SK-N-SH treated with all-trans-retinoic acid at 6 μM for 48 hours (cell line): ENCODE measurements around the gene ZNF618.

Experiments used
- ATAC-seq: fragments of 200-7000 bp; cut with Tn5 transposase; 3 replicates; pipeline ENCODE4 v1.9.1; 2020; ENCODE audit warnings: mild to moderate bottlenecking, moderate library complexity
- ARNTL ChIP-seq: fragments of 450-650 bp; formaldehyde crosslinking; IDR thresholded peaks from 2 replicates; pipeline ENCODE4 v1.5.0; 2020; ENCODE audit warnings: low read depth, mild to moderate bottlenecking, moderate library complexity, borderline replicate concordance
- BACH2 ChIP-seq: fragments of 250-450 bp; sonication (Bioruptor Pico); IDR thresholded peaks from 2 replicates; pipeline ENCODE4 v1.9.0; 2021; ENCODE audit warnings: mild to moderate bottlenecking, borderline replicate concordance
- CREB5 ChIP-seq: fragments of 250-450 bp; sonication (Bioruptor Pico); IDR thresholded peaks from 2 replicates; pipeline ENCODE4 v1.5.1; 2020; ENCODE audit warnings: low read depth, mild to moderate bottlenecking, moderate library complexity
- CSDC2 ChIP-seq: fragments of 250-450 bp; sonication (Bioruptor Pico); IDR thresholded peaks from 2 replicates; pipeline ENCODE4 v1.5.0; 2020; ENCODE audit warnings: mild to moderate bottlenecking, moderate library complexity
- CSRNP3 ChIP-seq: fragments of 250-450 bp; sonication (Bioruptor Pico); IDR thresholded peaks from 2 replicates; pipeline ENCODE4 v1.5.1; 2021; ENCODE audit warnings: mild to moderate bottlenecking, moderate library complexity
- GLIS3 ChIP-seq: fragments of 250-450 bp; sonication (Bioruptor Pico); IDR thresholded peaks from 2 replicates; pipeline ENCODE4 v1.5.0; 2020; ENCODE audit warnings: mild to moderate bottlenecking, moderate library complexity
- ISL1 ChIP-seq: fragments of 250-450 bp; sonication (Bioruptor Pico); IDR thresholded peaks from 2 replicates; pipeline ENCODE4 v2.1.2; 2022; ENCODE audit warnings: mild to moderate bottlenecking, moderate library complexity
- OSR1 ChIP-seq: fragments of 250-450 bp; sonication (Bioruptor Pico); IDR thresholded peaks from 2 replicates; pipeline ENCODE4 v1.8.0; 2022; ENCODE audit warnings: moderate library complexity, mild to moderate bottlenecking, inconsistent platforms
- PATZ1 ChIP-seq: fragments of 250-450 bp; sonication (Bioruptor Pico); IDR thresholded peaks from 2 replicates; pipeline ENCODE4 v1.8.0; 2020; ENCODE audit warnings: mild to moderate bottlenecking, moderate library complexity, borderline replicate concordance
- POU6F1 ChIP-seq: fragments of 250-450 bp; sonication (Bioruptor Pico); IDR thresholded peaks from 2 replicates; pipeline ENCODE4 v1.8.0; 2021; ENCODE audit warnings: low read depth, mild to moderate bottlenecking, moderate library complexity, borderline replicate concordance
- PPARA ChIP-seq: fragments of 250-450 bp; sonication (Bioruptor Pico); IDR thresholded peaks from 2 replicates; pipeline ENCODE4 v1.5.0; 2020; ENCODE audit warnings: mild to moderate bottlenecking, borderline replicate concordance
- RARB ChIP-seq: fragments of 250-450 bp; sonication (Bioruptor Pico); IDR thresholded peaks from 2 replicates; pipeline ENCODE4 v1.8.0; 2021; ENCODE audit warnings: mild to moderate bottlenecking, moderate library complexity
- SNAI2 ChIP-seq: fragments of 250-450 bp; sonication (Bioruptor Pico); IDR thresholded peaks from 2 replicates; pipeline ENCODE4 v1.5.0; 2020; ENCODE audit warnings: mild to moderate bottlenecking, moderate library complexity
- TCF4 ChIP-seq: fragments of 250-450 bp; sonication (Bioruptor Pico); IDR thresholded peaks from 2 replicates; pipeline ENCODE4 v1.8.0; 2021; ENCODE audit warnings: mild to moderate bottlenecking, moderate library complexity, borderline replicate concordance
- TOX ChIP-seq: fragments of 250-450 bp; sonication (Bioruptor Pico); IDR thresholded peaks from 2 replicates; pipeline ENCODE4 v1.8.0; 2021; ENCODE audit warnings: mild to moderate bottlenecking, moderate library complexity, borderline replicate concordance
- ZC3H10 ChIP-seq: fragments of 250-450 bp; sonication (Bioruptor Pico); IDR thresholded peaks from 2 replicates; pipeline ENCODE4 v1.5.1; 2021; ENCODE audit warnings: mild to moderate bottlenecking, moderate library complexity
- ZFP3 ChIP-seq: fragments of 250-450 bp; sonication (Bioruptor Pico); IDR thresholded peaks from 2 replicates; pipeline ENCODE4 v1.5.0; 2020; ENCODE audit warnings: mild to moderate bottlenecking, moderate library complexity
- ZFP30 ChIP-seq: fragments of 450-650 bp; formaldehyde crosslinking; IDR thresholded peaks from 2 replicates; pipeline ENCODE4 v1.5.0; 2022; ENCODE audit warnings: mild to moderate bottlenecking, moderate library complexity
- ZNF565 ChIP-seq: fragments of 450-650 bp; formaldehyde crosslinking; conservative IDR thresholded peaks from 2 replicates; pipeline ENCODE4 v1.5.0; 2020; ENCODE audit warnings: low read depth, mild to moderate bottlenecking, moderate library complexity
- ZNF70 ChIP-seq: fragments of 450-650 bp; formaldehyde crosslinking; IDR thresholded peaks from 2 replicates; pipeline ENCODE4 v1.5.0; 2020; ENCODE audit warnings: mild to moderate bottlenecking, moderate library complexity
- ZNF8 ChIP-seq: fragments of 450-650 bp; formaldehyde crosslinking; IDR thresholded peaks from 2 replicates; pipeline ENCODE4 v1.5.0; 2020; ENCODE audit warnings: mild to moderate bottlenecking, moderate library complexity

The ZNF618 gene

GRCh38 chr9:114053246-114054005 lies 177.3 kb downstream of the ZNF618 start:
- TF ChIP-seq CSDC2 (CRISPR knock-in tag): no peak
- TF ChIP-seq ZNF8 (CRISPR knock-in tag): no peak
- TF ChIP-seq CREB5: no peak
- no peak for TF ChIP-seq GLIS3 (CRISPR knock-in tag)
- no peak for TF ChIP-seq OSR1
- TF ChIP-seq PATZ1 (CRISPR knock-in tag): no peak
- no peak for TF ChIP-seq TCF4
- TF ChIP-seq ZNF565 (CRISPR knock-in tag): no peak
- no peak for TF ChIP-seq TOX (CRISPR knock-in tag)
- TF ChIP-seq PPARA (CRISPR knock-in tag): no peak
- no peak for TF ChIP-seq POU6F1 (CRISPR knock-in tag)
- no peak for TF ChIP-seq ARNTL (CRISPR knock-in tag)
- TF ChIP-seq SNAI2: no peak
- no peak for TF ChIP-seq BACH2
- TF ChIP-seq ZFP3 (CRISPR knock-in tag): no peak
- TF ChIP-seq ZNF70: no peak
- no peak for ATAC-seq

- no peak for TF ChIP-seq PATZ1 (CRISPR knock-in tag)
- no peak for TF ChIP-seq ISL1 (CRISPR knock-in tag)
- TF ChIP-seq BACH2: no peak
- ATAC-seq: no peak
Measured at GRCh38 chr9:114054191-114054690, 178.1 kb downstream of the ZNF618 start.

- no peak for ATAC-seq
- no peak for TF ChIP-seq ZC3H10 (CRISPR knock-in tag)
- no peak for TF ChIP-seq OSR1
Measured at GRCh38 chr9:114055061-114055460, 179.0 kb downstream of the ZNF618 start.

- TF ChIP-seq CSDC2 (CRISPR knock-in tag): no peak
- no peak for TF ChIP-seq PATZ1 (CRISPR knock-in tag)
- TF ChIP-seq BACH2: no peak
- no peak for TF ChIP-seq CSRNP3
- TF ChIP-seq ISL1 (CRISPR knock-in tag): no peak
- no peak for TF ChIP-seq GLIS3 (CRISPR knock-in tag)
- TF ChIP-seq ZFP30: no peak
- TF ChIP-seq CREB5: no peak
- no peak for TF ChIP-seq OSR1
- TF ChIP-seq RARB (CRISPR knock-in tag): no peak
- TF ChIP-seq POU6F1 (CRISPR knock-in tag): no peak
- TF ChIP-seq SNAI2: no peak
- TF ChIP-seq, all 23 proteins: peak for 0
- no peak for ATAC-seq
Measured at GRCh38 chr9:114055894-114056293, 179.8 kb downstream of the ZNF618 start.
